Esophagus (tissue), 2 donors: ENCODE measurements around the gene KRTAP4-12. TPM values are rescaled to one million over a fixed set of nuclear protein-coding genes. Genes with fewer than 3 reads are reported as not detected.
"Not testable (repeated sequence)": the region's sequence is repeated elsewhere in the genome, so short reads cannot be mapped to it uniquely, and the experiment has no call there.

Experiments used
- H3K27ac ChIP-seq, 2 donors: one replicate each; pipeline ENCODE4 v1.5.1; 2013; ENCODE audit warnings: low read depth in 2 of 2, mild to moderate bottlenecking in 2 of 2, inconsistent platforms in 1 of 2, low read length in 1 of 2, moderate library complexity in 1 of 2
- H3K27me3 ChIP-seq, 2 donors: one replicate each; pipeline ENCODE4 v1.6.1; 2013; ENCODE audit warnings: low read length in 2 of 2, control low read depth in 1 of 2, mild to moderate bottlenecking in 1 of 2; ENCODE audit not compliant: insufficient read depth in 2 of 2, control insufficient read depth in 1 of 2
- H3K36me3 ChIP-seq, 2 donors: one replicate each; pipeline ENCODE4 v1.6.1; 2013; ENCODE audit warnings: low read length in 1 of 2; ENCODE audit not compliant: control insufficient read depth in 2 of 2, insufficient read depth in 2 of 2
- H3K4me1 ChIP-seq, 2 donors: one replicate each; pipeline ENCODE4 v1.6.1; 2013; ENCODE audit warnings: low read length in 1 of 2; ENCODE audit not compliant: control insufficient read depth in 2 of 2, insufficient read depth in 2 of 2
- H3K4me3 ChIP-seq, 2 donors: one replicate each; pipeline ENCODE4 v1.5.1; 2013; ENCODE audit warnings: low read length in 2 of 2, mild to moderate bottlenecking in 2 of 2, low read depth in 1 of 2, moderate library complexity in 1 of 2
- H3K9me3 ChIP-seq, 2 donors: one replicate each; pipeline ENCODE4 v1.6.1; 2013; ENCODE audit warnings: mild to moderate bottlenecking in 2 of 2, low read depth in 1 of 2, low read length in 1 of 2, moderate library complexity in 1 of 2; ENCODE audit not compliant: control insufficient read depth in 2 of 2, insufficient read depth in 1 of 2
- WGBS, 2 donors: extraction: QIAGEN DNeasy Blood & Tissue Kit; methylation state at CpG; one replicate each; pipeline ENCODE4 v1.1.7; 2013; 5-methylcytosine and 5-hydroxymethylcytosine counted together
- polyA plus RNA-seq, 2 donors: library from polyadenylated mRNA; stranded (reverse); fragments of 200-250 nt; gene quantifications; one replicate each; pipeline ENCODE4 v1.2.3, GENCODE V29; 2013
- donor health status: healthy with polysubstance abuse.
- donor health status: Bipolar disorder and iron deficiency.

Gene KRTAP4-12
- polyA plus RNA-seq, 2 donors = not detected

- no peak overlapping the region for H3K27ac ChIP-seq
- H3K4me1 ChIP-seq = no peaks in the 10 kb centered on the region
- 73 to 75% methylated on average over 3 of the region's 3 CpGs for WGBS, 2 donors
- H3K27me3 ChIP-seq = no peaks in the 10 kb centered on the region
- H3K36me3 ChIP-seq = no peaks in the 10 kb centered on the region
- H3K9me3 ChIP-seq = no peaks in the 10 kb centered on the region
- no peak overlapping the region for H3K4me3 ChIP-seq
Measured at GRCh38 chr17:41131979-41132378, 8.0 kb upstream of the KRTAP4-12 start.

GRCh38 chr17:41127371-41127770 is 3.4 kb upstream of the KRTAP4-12 start:
- no peak overlapping the region for H3K27ac ChIP-seq
- no peaks in the 10 kb centered on the region for H3K9me3 ChIP-seq
- no peak overlapping the region for H3K4me3 ChIP-seq
- 54 to 58% methylated on average over 1 of the region's 1 CpG for WGBS, 2 donors
- no peaks in the 10 kb centered on the region for H3K27me3 ChIP-seq
- no peaks in the 10 kb centered on the region for H3K4me1 ChIP-seq
- H3K36me3 ChIP-seq = no peaks in the 10 kb centered on the region

- Histone ChIP-seq H3K9me3 (no peaks in the 10 kb centered on the region), H3K4me3 (no peak overlapping the region), H3K4me1 (no peaks in the 10 kb centered on the region), H3K36me3 (no peaks in the 10 kb centered on the region), H3K27me3 (no peaks in the 10 kb centered on the region), H3K27ac (no peak overlapping the region)
- WGBS, 2 donors = 80 to 89% methylated on average over 3 of the region's 3 CpGs
Measured at GRCh38 chr17:41126412-41126811, 2.4 kb upstream of the KRTAP4-12 start.

GRCh38 chr17:41125064-41125463 is 1.1 kb upstream of the KRTAP4-12 start:
- Histone ChIP-seq H3K27me3 (no peaks in the 10 kb centered on the region), H3K9me3 (no peaks in the 10 kb centered on the region), H3K4me3 (no peak overlapping the region), H3K36me3 (no peaks in the 10 kb centered on the region), H3K27ac (no peak overlapping the region), H3K4me1 (no peaks in the 10 kb centered on the region)
- WGBS, 2 donors = 77 to 97% methylated on average over 2 of the region's 2 CpGs

GRCh38 chr17:41123292-41123990 is 541 bp downstream of the KRTAP4-12 start:
- H3K4me1 ChIP-seq, H3K9me3 ChIP-seq, H3K27ac ChIP-seq, H3K27me3 ChIP-seq, H3K4me3 ChIP-seq, H3K36me3 ChIP-seq: not testable (repeated sequence)
- WGBS, 2 donors = 81 to 90% methylated on average over 8 to 12 of the region's 12 CpGs

GRCh38 chr17:41121742-41122141 is 2.2 kb downstream of the KRTAP4-12 start:
- H3K4me3 ChIP-seq = no peak overlapping the region
- H3K27ac ChIP-seq = no peak overlapping the region
- H3K36me3 ChIP-seq = no peaks in the 10 kb centered on the region
- H3K9me3 ChIP-seq = no peaks in the 10 kb centered on the region
- no peaks in the 10 kb centered on the region for H3K4me1 ChIP-seq
- no peaks in the 10 kb centered on the region for H3K27me3 ChIP-seq
- 80 to 91% methylated on average over 2 of the region's 2 CpGs for WGBS, 2 donors

GRCh38 chr17:41119696-41120690 is 4.0 kb downstream of the KRTAP4-12 start:
- not testable (repeated sequence) for H3K4me1 ChIP-seq, H3K27ac ChIP-seq, H3K36me3 ChIP-seq, H3K4me3 ChIP-seq, H3K27me3 ChIP-seq, H3K9me3 ChIP-seq
- WGBS, 2 donors = 52 to 58% methylated on average over 11 of the region's 11 CpGs

- H3K4me3 ChIP-seq = no peak overlapping the region
- H3K27me3 ChIP-seq = no peaks in the 10 kb centered on the region
- H3K9me3 ChIP-seq = no peaks in the 10 kb centered on the region
- H3K27ac ChIP-seq = no peak overlapping the region
- no peaks in the 10 kb centered on the region for H3K36me3 ChIP-seq
- WGBS, 2 donors = 76 to 81% methylated on average over 4 of the region's 4 CpGs
- H3K4me1 ChIP-seq = no peaks in the 10 kb centered on the region
Measured at GRCh38 chr17:41118721-41119120, 5.3 kb downstream of the KRTAP4-12 start.

- 77 to 84% methylated on average over 9 to 10 of the region's 10 CpGs for WGBS, 2 donors
- not testable (repeated sequence) for H3K4me3 ChIP-seq, H3K9me3 ChIP-seq, H3K27ac ChIP-seq, H3K36me3 ChIP-seq, H3K27me3 ChIP-seq, H3K4me1 ChIP-seq
Measured at GRCh38 chr17:41117846-41118386, 6.1 kb downstream of the KRTAP4-12 start, which contains the start of gene KRTAP4-11. Gene KRTAP4-11, minus strand, starts transcription at chr17:41118373. Its CDS starts 58 bp downstream, at chr17:41118315.
